ENCODE results near the gene WFDC5. TPM values are rescaled to one million over a fixed set of nuclear protein-coding genes. Genes with fewer than 3 reads are reported as not detected.

The WFDC5 gene
- total RNA-seq, 2 donors from 2014 or later: 5.4 TPM; not detected in 1

- peak overlapping the region; percentile 65 for H3K27ac Mint-ChIP-seq
- no peaks in the 10 kb centered on the region for H3K27me3 Mint-ChIP-seq
- H3K9me3 Mint-ChIP-seq: no peaks in the 10 kb centered on the region
- H3K4me3 Mint-ChIP-seq: no peak overlapping the region
- no peak for ATAC-seq (replicated peaks)
- H3K4me1 Mint-ChIP-seq: no peaks in the 10 kb centered on the region
- peaks cover 57% of the 10 kb centered on the region for H3K36me3 Mint-ChIP-seq (ENCODE audit: low read depth)
Measured at GRCh38 chr20:45087814-45088213, 27.2 kb downstream of the WFDC5 start.

GRCh38 chr20:45087097-45087790 is 27.7 kb downstream of the WFDC5 start:
- no peaks in the 10 kb centered on the region for H3K4me1 Mint-ChIP-seq
- no peak overlapping the region for H3K4me3 Mint-ChIP-seq
- peaks cover 62% of the 10 kb centered on the region for H3K36me3 Mint-ChIP-seq (ENCODE audit: low read depth)
- no peak for ATAC-seq (replicated peaks)
- no peaks in the 10 kb centered on the region for H3K27me3 Mint-ChIP-seq
- no peaks in the 10 kb centered on the region for H3K9me3 Mint-ChIP-seq
- peak overlapping the region; percentile 65 for H3K27ac Mint-ChIP-seq

- Mint-ChIP-seq H3K4me3 (no peak overlapping the region), H3K4me1 (no peaks in the 10 kb centered on the region), H3K27ac (peak overlapping the region; percentile 40), H3K9me3 (peaks cover 4% of the 10 kb centered on the region), H3K27me3 (no peaks in the 10 kb centered on the region), H3K36me3 (ENCODE audit: low read depth) (peaks cover 71% of the 10 kb centered on the region)
- no peak for ATAC-seq (replicated peaks)
Measured at GRCh38 chr20:45085867-45086266, 29.1 kb downstream of the WFDC5 start.

GRCh38 chr20:45085289-45085688 is 29.7 kb downstream of the WFDC5 start:
- Mint-ChIP-seq H3K36me3 (ENCODE audit: low read depth) (peaks cover 75% of the 10 kb centered on the region), H3K27ac (peak overlapping the region; percentile 40), H3K4me3 (no peak overlapping the region), H3K4me1 (no peaks in the 10 kb centered on the region), H3K9me3 (peaks cover 4% of the 10 kb centered on the region), H3K27me3 (no peaks in the 10 kb centered on the region)
- ATAC-seq (replicated peaks): no peak

GRCh38 chr20:45083127-45083526 is 31.8 kb downstream of the WFDC5 start:
- H3K36me3 Mint-ChIP-seq (ENCODE audit: low read depth): peaks cover 96% of the 10 kb centered on the region
- peaks cover 4% of the 10 kb centered on the region for H3K9me3 Mint-ChIP-seq
- no peak overlapping the region for H3K4me3 Mint-ChIP-seq
- no peaks in the 10 kb centered on the region for H3K27me3 Mint-ChIP-seq
- no peaks in the 10 kb centered on the region for H3K4me1 Mint-ChIP-seq
- no peak for ATAC-seq (replicated peaks)
- peak overlapping the region; percentile 16 for H3K27ac Mint-ChIP-seq

- no peak for ATAC-seq (replicated peaks)
- Mint-ChIP-seq H3K4me1 (no peaks in the 10 kb centered on the region), H3K9me3 (peaks cover 4% of the 10 kb centered on the region), H3K27me3 (no peaks in the 10 kb centered on the region), H3K4me3 (no peak overlapping the region), H3K36me3 (ENCODE audit: low read depth) (peaks cover 96% of the 10 kb centered on the region), H3K27ac (peak overlapping the region; percentile 16)
Measured at GRCh38 chr20:45082468-45082867, 32.5 kb downstream of the WFDC5 start.

GRCh38 chr20:45080867-45081624 is 33.9 kb downstream of the WFDC5 start:
- peaks cover 96% of the 10 kb centered on the region for H3K36me3 Mint-ChIP-seq (ENCODE audit: low read depth)
- H3K4me3 Mint-ChIP-seq: no peak overlapping the region
- no peak overlapping the region for H3K27ac Mint-ChIP-seq
- no peak for ATAC-seq (replicated peaks)
- H3K4me1 Mint-ChIP-seq: peaks cover under 1% of the 10 kb centered on the region
- H3K9me3 Mint-ChIP-seq: peaks cover 4% of the 10 kb centered on the region
- H3K27me3 Mint-ChIP-seq: no peaks in the 10 kb centered on the region

GRCh38 chr20:45077559-45077958 is 37.4 kb downstream of the WFDC5 start:
- Mint-ChIP-seq H3K36me3 (ENCODE audit: low read depth) (peaks cover 100% of the 10 kb centered on the region), H3K27me3 (no peaks in the 10 kb centered on the region), H3K27ac (no peak overlapping the region), H3K4me3 (no peak overlapping the region), H3K4me1 (peaks cover 10% of the 10 kb centered on the region), H3K9me3 (peaks cover 4% of the 10 kb centered on the region)
- no peak for ATAC-seq (replicated peaks)

GRCh38 chr20:45073221-45073620 is 41.8 kb downstream of the WFDC5 start:
- Mint-ChIP-seq H3K4me3 (no peak overlapping the region), H3K27ac (peak overlapping the region; percentile 65)
- ATAC-seq (replicated peaks): no peak

GRCh38 chr20:45072066-45072465 is 42.9 kb downstream of the WFDC5 start:
- Mint-ChIP-seq H3K36me3 (ENCODE audit: low read depth) (peaks cover 99% of the 10 kb centered on the region), H3K27ac (no peak overlapping the region), H3K4me1 (peaks cover 37% of the 10 kb centered on the region), H3K4me3 (no peak overlapping the region), H3K9me3 (no peaks in the 10 kb centered on the region), H3K27me3 (no peaks in the 10 kb centered on the region)
- ATAC-seq (replicated peaks): no peak

More at GRCh38 chr20:45073221-45073620, 41.8 kb downstream of the WFDC5 start:
- Mint-ChIP-seq H3K27me3 (no peaks in the 10 kb centered on the region), H3K36me3 (ENCODE audit: low read depth) (peaks cover 99% of the 10 kb centered on the region), H3K4me1 (peaks cover 29% of the 10 kb centered on the region), H3K9me3 (no peaks in the 10 kb centered on the region)

- H3K27ac Mint-ChIP-seq: no peak overlapping the region
- ATAC-seq (replicated peaks): no peak
- no peaks in the 10 kb centered on the region for H3K9me3 Mint-ChIP-seq
- H3K4me3 Mint-ChIP-seq: no peak overlapping the region
- H3K4me1 Mint-ChIP-seq: peaks cover 44% of the 10 kb centered on the region
- no peaks in the 10 kb centered on the region for H3K27me3 Mint-ChIP-seq
- H3K36me3 Mint-ChIP-seq (ENCODE audit: low read depth): peaks cover 98% of the 10 kb centered on the region
Measured at GRCh38 chr20:45070932-45071632, 43.9 kb downstream of the WFDC5 start.

GRCh38 chr20:45069261-45069660 is 45.7 kb downstream of the WFDC5 start:
- H3K36me3 Mint-ChIP-seq (ENCODE audit: low read depth): peaks cover 98% of the 10 kb centered on the region
- H3K27ac Mint-ChIP-seq: peak overlapping the region; percentile 42
- H3K9me3 Mint-ChIP-seq: no peaks in the 10 kb centered on the region
- H3K27me3 Mint-ChIP-seq: no peaks in the 10 kb centered on the region
- peaks cover 53% of the 10 kb centered on the region for H3K4me1 Mint-ChIP-seq
- no peak for ATAC-seq (replicated peaks)
- no peak overlapping the region for H3K4me3 Mint-ChIP-seq

GRCh38 chr20:45067558-45067957 is 47.4 kb downstream of the WFDC5 start:
- peaks cover 97% of the 10 kb centered on the region for H3K36me3 Mint-ChIP-seq (ENCODE audit: low read depth)
- H3K27ac Mint-ChIP-seq: peak overlapping the region; percentile 22
- peaks cover 55% of the 10 kb centered on the region for H3K4me1 Mint-ChIP-seq

GRCh38 chr20:45067087-45067486 is 47.9 kb downstream of the WFDC5 start:
- Mint-ChIP-seq H3K4me1 (peaks cover 58% of the 10 kb centered on the region), H3K4me3 (no peak overlapping the region), H3K36me3 (ENCODE audit: low read depth) (peaks cover 97% of the 10 kb centered on the region), H3K27ac (peak overlapping the region; percentile 22), H3K9me3 (no peaks in the 10 kb centered on the region), H3K27me3 (no peaks in the 10 kb centered on the region)
- no peak for ATAC-seq (replicated peaks)

More at GRCh38 chr20:45067558-45067957, 47.4 kb downstream of the WFDC5 start:
- H3K4me3 Mint-ChIP-seq: no peak overlapping the region
- H3K27me3 Mint-ChIP-seq: no peaks in the 10 kb centered on the region
- ATAC-seq (replicated peaks): no peak
- H3K9me3 Mint-ChIP-seq: no peaks in the 10 kb centered on the region
